AG10803 (cell line): ENCODE data around the gene CYP4V2.
"Not testable (repeated sequence)": the region's sequence is repeated elsewhere in the genome, so short reads cannot be mapped to it uniquely, and the experiment has no call there.

Experiments used
- DNase-seq: peaks from one replicate; pipeline ENCODE4 v3.0.0; 2010; ENCODE audit warnings: low read depth
- H3K4me3 ChIP-seq: 2 replicates; pipeline ENCODE4 v1.5.1; 2011; ENCODE audit warnings: mild to moderate bottlenecking, low read length, control low read depth
- TF ChIP-seq, protein P1 (sequence below): conservative IDR thresholded peaks from 2 replicates; pipeline ENCODE4 v1.5.1; 2011; ENCODE audit warnings: mild to moderate bottlenecking, low read length, control low read depth, inconsistent platforms

CYP4V2 gene

GRCh38 chr4:186243331-186243730 lies 52.0 kb downstream of the CYP4V2 start:
- TF ChIP-seq, protein P1, sequence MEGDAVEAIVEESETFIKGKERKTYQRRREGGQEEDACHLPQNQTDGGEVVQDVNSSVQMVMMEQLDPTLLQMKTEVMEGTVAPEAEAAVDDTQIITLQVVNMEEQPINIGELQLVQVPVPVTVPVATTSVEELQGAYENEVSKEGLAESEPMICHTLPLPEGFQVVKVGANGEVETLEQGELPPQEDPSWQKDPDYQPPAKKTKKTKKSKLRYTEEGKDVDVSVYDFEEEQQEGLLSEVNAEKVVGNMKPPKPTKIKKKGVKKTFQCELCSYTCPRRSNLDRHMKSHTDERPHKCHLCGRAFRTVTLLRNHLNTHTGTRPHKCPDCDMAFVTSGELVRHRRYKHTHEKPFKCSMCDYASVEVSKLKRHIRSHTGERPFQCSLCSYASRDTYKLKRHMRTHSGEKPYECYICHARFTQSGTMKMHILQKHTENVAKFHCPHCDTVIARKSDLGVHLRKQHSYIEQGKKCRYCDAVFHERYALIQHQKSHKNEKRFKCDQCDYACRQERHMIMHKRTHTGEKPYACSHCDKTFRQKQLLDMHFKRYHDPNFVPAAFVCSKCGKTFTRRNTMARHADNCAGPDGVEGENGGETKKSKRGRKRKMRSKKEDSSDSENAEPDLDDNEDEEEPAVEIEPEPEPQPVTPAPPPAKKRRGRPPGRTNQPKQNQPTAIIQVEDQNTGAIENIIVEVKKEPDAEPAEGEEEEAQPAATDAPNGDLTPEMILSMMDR, result no peak
- no peak for DNase-seq
- no peak overlapping the region for H3K4me3 ChIP-seq

- TF ChIP-seq, protein P1, result no peak
- DNase-seq, result no peak
- no peak overlapping the region for H3K4me3 ChIP-seq
Measured at GRCh38 chr4:186244835-186245234, 53.5 kb downstream of the CYP4V2 start.

GRCh38 chr4:186247062-186247752 lies 55.8 kb downstream of the CYP4V2 start:
- H3K4me3 ChIP-seq, DNase-seq: not testable (repeated sequence)

- no peak for DNase-seq
- TF ChIP-seq, protein P1, result no peak
- no peak overlapping the region for H3K4me3 ChIP-seq
Measured at GRCh38 chr4:186248643-186249042, 57.3 kb downstream of the CYP4V2 start.

- no peak for DNase-seq
- no peak overlapping the region for H3K4me3 ChIP-seq
- TF ChIP-seq, protein P1, result no peak
Measured at GRCh38 chr4:186249785-186250754, 58.7 kb downstream of the CYP4V2 start.

DNA sequence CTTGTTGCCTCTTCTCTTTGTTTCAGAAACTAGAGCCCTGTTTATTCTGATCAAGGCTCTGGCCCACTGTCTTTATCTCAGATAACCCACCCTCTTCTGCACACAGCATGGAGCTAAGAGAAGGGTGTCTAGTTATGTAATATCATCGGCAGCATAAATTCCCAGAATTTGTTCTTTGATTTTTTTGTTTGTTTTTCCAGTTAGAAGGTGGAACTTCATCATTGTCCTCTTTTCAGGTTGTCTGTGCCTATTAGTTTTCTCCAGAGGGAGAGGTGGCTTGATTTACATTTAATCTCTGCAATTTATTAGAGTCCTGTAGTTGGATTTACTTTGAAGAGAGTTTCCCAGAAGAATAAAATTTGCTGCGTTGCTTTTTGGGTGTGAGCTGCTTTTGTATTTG lies 59.4 kb downstream of the CYP4V2 start:
- DNase-seq, result no peak
- no peak overlapping the region for H3K4me3 ChIP-seq
- TF ChIP-seq, protein P1, result no peak

DNA sequence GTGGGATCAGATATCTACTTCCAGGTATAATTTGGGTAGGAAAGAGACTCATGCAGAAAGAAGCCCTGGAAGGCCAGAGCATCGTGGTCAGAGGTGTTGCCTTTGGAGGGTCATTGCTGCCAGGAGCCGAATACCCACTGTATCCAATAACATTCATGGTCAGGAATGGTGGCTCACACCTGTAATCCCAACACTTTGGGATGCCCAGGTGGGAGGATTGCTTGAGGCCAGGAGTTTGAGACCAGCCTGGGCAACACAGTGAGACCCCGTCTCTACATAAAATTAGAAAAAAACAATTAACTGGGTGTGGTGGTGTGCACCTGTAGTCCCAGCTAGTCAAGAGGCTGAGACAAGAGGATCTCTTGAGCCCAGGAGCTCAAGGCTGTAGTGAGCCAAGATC lies 63.8 kb downstream of the CYP4V2 start:
- no peak overlapping the region for H3K4me3 ChIP-seq
- TF ChIP-seq, protein P1, result no peak
- no peak for DNase-seq
